ENCODE measurements around the gene SSPN.

DNA sequence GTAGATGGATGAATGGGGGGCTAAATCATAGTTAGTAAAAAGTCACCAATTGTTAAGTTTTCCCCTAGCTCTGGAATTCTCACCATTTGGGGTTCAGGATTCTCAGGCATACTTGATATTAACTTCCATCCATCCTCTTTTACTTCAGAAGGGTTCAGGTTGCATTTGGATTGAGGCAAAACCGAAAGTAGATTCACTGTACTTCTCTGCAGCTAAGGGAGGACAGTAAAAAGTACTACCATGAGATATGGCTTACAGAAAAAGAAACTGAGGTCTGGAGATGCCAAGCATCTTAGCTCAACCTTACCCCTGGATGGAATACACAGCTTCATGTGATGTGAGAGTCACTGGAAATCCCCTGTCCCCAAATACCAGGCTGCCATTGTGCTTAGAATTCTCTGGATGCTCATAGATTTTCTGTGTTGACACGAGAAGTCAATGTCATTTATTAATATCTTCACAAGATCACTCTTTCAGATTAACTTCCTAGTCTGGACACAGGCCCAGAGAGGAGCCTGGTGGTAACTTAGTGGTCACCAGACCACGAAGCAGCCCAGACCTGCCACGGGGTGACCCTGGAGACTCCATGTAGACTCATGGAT lies 87.1 kb downstream of the SSPN start:
- TF ChIP-seq CTCF (conservative IDR thresholded peaks at IDR 0.05) (no peak), EZH2 (IDR thresholded peaks at IDR 0.05; ENCODE audit: low read depth) (no peak)

Data from PC-9 (cell line).